Fibroblast of lung (primary cell): ENCODE measurements around the gene EIF2S1.

Source experiments
- CTCF ChIP-seq, 2 donors: IDR thresholded peaks in 1 of 2; conservative IDR thresholded peaks in 1 of 2; 1 replicate in 1 of 2; 2 replicates in 1 of 2; pipeline ENCODE4 v1.5.1; 2011 to 2012; ENCODE audit warnings: low read length in 2 of 2, control low read depth in 1 of 2, inconsistent platforms in 1 of 2, low read depth in 1 of 2, mild to moderate bottlenecking in 1 of 2
- EZH2 ChIP-seq: IDR thresholded peaks from 2 replicates; pipeline ENCODE4 v1.5.1; 2012; ENCODE audit warnings: low read length, control low read depth, mild to moderate bottlenecking; ENCODE audit errors: missing control alignments

GRCh38 chr14:67411820-67412421 is 51.8 kb downstream of the EIF2S1 start, which contains the start of gene PLEK2:
- TF ChIP-seq CTCF (conservative IDR thresholded peaks at IDR 0.05 in 1 of 2, IDR thresholded peaks at IDR 0.05 in 1 of 2; ENCODE audit: low read depth in 1 of 2, low read length in 2 of 2) (no peak), EZH2 (no peak)
